Esophagus muscularis mucosa (tissue), 4 donors: Measurements from ENCODE around the gene KTN1. TPM values are rescaled to one million over a fixed set of nuclear protein-coding genes. Genes with fewer than 3 reads are reported as not detected.

Experiments used
- DNase-seq: peaks from one replicate; pipeline ENCODE4 v3.0.0-alpha.2; 2017; ENCODE audit errors: extremely low spot score
- H3K27ac ChIP-seq, 4 donors: fragments of 200-600 bp; sonication (generic); replicated peaks in 1 of 4; 1 replicate in 3 of 4; 2 replicates in 1 of 4; pipeline ENCODE4 v1.5.1; 2016 to 2019; ENCODE audit warnings: mild to moderate bottlenecking in 1 of 4
- H3K27me3 ChIP-seq, 4 donors: fragments of 200-600 bp; sonication (generic); one replicate each; pipeline versions ENCODE4 v1.5.1 to v1.6.0; 2016 to 2019
- H3K36me3 ChIP-seq, 4 donors: fragments of 200-600 bp; sonication (generic); one replicate each; pipeline ENCODE4 v1.5.1; 2016 to 2019
- H3K4me1 ChIP-seq, 4 donors: fragments of 200-600 bp; sonication (generic); one replicate each; pipeline ENCODE4 v1.5.1; 2016 to 2019
- H3K4me3 ChIP-seq, 4 donors: fragments of 200-600 bp; sonication (generic); 1 replicate in 2 of 4; 2 replicates in 2 of 4; pipeline ENCODE4 v1.5.1; 2016 to 2019; ENCODE audit warnings: mild to moderate bottlenecking in 4 of 4, moderate library complexity in 1 of 4
- H3K9me3 ChIP-seq, 4 donors: fragments of 200-600 bp; sonication (generic); 1 replicate in 3 of 4; 2 replicates in 1 of 4; pipeline ENCODE4 v1.5.1; 2016 to 2019
- CTCF ChIP-seq, 3 experiments: fragments of 200-600 bp in 2 of 3; fragments of 450-650 bp in 1 of 3; sonication (generic) in 2 of 3; IDR thresholded peaks; one replicate each; pipeline ENCODE4 v1.5.1; 2017 to 2019; ENCODE audit warnings: antibody characterized with exemption in 3 of 3, mild to moderate bottlenecking in 2 of 3, moderate library complexity in 1 of 3
- EP300 ChIP-seq: sonication (generic); formaldehyde crosslinking; IDR thresholded peaks from one replicate; pipeline ENCODE4 v1.6.1; 2017; ENCODE audit warnings: antibody characterized with exemption
- POLR2A ChIP-seq: fragments of 450-650 bp; IDR thresholded peaks from one replicate; pipeline ENCODE4 v1.6.1; 2017; ENCODE audit warnings: antibody characterized with exemption, moderate library complexity, mild to moderate bottlenecking, low read depth
- POLR2AphosphoS5 ChIP-seq, 2 donors: sonication (generic); formaldehyde crosslinking; IDR thresholded peaks; one replicate each; pipeline ENCODE4 v1.6.1; 2017; ENCODE audit warnings: antibody characterized with exemption in 2 of 2
- WGBS: methylation state at CpG from one replicate; pipeline ENCODE4 v1.1.5; 2018; 5-methylcytosine and 5-hydroxymethylcytosine counted together
- intact Hi-C: fragments of 100-400 bp; cut with DNase I; formaldehyde crosslinking; loops from one replicate; pipeline ENCODE4 v1.15.1; 2023
- total RNA-seq, 4 donors: library from RNA; depleted of rRNA; stranded (reverse); fragments of >200 nt; gene quantifications; one replicate each; pipeline versions ENCODE4 v1.1.0 to v1.2.1, GENCODE V29; 2016

The KTN1 gene
- total RNA-seq, 4 donors from 2014 or later: 137 to 151 (median 146) TPM

GRCh38 chr14:55715889-55716288 lies 135.9 kb downstream of the KTN1 start:
- Histone ChIP-seq H3K36me3 (no peaks in the 10 kb centered on the region), H3K4me1 (peaks cover 0 to 5% (median 4%) of the 10 kb centered on the region in 4 donors), H3K27ac (peak overlapping the region in 1 of 4 donors; percentile 36), H3K9me3 (no peaks in the 10 kb centered on the region), H3K4me3 (no peak overlapping the region), H3K27me3 (no peaks in the 10 kb centered on the region)
- no peak for DNase-seq
- 79% methylated on average over 5 of the region's 5 CpGs for WGBS
- TF ChIP-seq POLR2AphosphoS5 (IDR thresholded peaks at IDR 0.05): peak in 1 of 2 donors; percentile 12
- TF ChIP-seq CTCF (IDR thresholded peaks at IDR 0.05): no peak
- intact Hi-C loops: no loop called here

DNA sequence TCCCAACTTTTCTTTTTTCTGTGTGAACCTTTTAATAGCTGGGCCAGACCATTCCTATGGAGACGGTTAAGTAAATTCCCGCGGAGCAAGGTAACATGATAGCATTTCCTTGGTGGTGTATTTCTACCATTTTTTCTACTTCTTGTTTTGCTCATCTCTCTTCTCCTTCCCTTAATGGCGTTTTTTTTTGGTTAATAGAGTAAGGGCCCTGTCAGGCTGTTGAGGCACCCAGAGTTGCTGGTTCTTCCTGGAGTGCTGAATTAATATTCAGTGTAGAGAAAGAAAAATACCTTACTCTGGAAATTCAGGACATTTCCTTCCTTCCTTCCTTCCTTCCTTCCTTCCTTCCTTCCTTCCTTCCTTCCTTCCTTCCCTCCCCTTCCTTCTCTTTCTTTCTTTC lies 137.6 kb downstream of the KTN1 start:
- Histone ChIP-seq H3K27ac (no peak overlapping the region), H3K9me3 (no peaks in the 10 kb centered on the region), H3K27me3 (no peaks in the 10 kb centered on the region), H3K4me1 (no peaks in the 10 kb centered on the region), H3K36me3 (no peaks in the 10 kb centered on the region), H3K4me3 (no peak overlapping the region)
- no peak for DNase-seq
- 100% methylated on average over 4 of the region's 4 CpGs for WGBS
- TF ChIP-seq CTCF (IDR thresholded peaks at IDR 0.05): no peak
- TF ChIP-seq POLR2AphosphoS5 (IDR thresholded peaks at IDR 0.05): no peak
- no peak for TF ChIP-seq POLR2A
- TF ChIP-seq EP300: no peak
- intact Hi-C loops: no loop called here

DNA sequence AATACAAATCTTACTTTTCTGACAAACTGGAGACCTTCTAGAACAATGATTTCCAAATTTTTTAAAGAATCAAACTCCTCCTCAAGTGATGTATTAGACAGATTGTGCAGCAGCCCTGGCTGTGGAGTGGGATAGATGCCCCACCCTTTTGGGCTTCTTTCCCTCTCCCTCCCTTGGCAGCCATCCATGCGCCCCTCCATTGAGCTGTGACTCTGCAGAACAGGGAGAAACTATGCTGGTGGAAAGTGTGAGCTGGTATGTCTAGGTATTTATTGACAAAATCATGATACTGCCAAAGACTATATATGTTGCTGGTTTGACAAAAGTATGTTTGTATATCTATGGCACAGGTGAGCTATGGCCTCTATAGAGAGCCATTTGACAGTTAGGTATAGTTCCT lies 138.5 kb downstream of the KTN1 start:
- WGBS: 100% methylated on average over 1 of the region's 1 CpG
- Histone ChIP-seq H3K9me3 (no peaks in the 10 kb centered on the region), H3K36me3 (no peaks in the 10 kb centered on the region), H3K27me3 (no peaks in the 10 kb centered on the region), H3K27ac (no peak overlapping the region), H3K4me3 (no peak overlapping the region), H3K4me1 (no peaks in the 10 kb centered on the region)
- DNase-seq: no peak
- intact Hi-C loops: no loop called here
- TF ChIP-seq CTCF (IDR thresholded peaks at IDR 0.05): no peak
- TF ChIP-seq POLR2AphosphoS5 (IDR thresholded peaks at IDR 0.05): no peak
- TF ChIP-seq POLR2A: no peak
- TF ChIP-seq EP300: no peak

DNA sequence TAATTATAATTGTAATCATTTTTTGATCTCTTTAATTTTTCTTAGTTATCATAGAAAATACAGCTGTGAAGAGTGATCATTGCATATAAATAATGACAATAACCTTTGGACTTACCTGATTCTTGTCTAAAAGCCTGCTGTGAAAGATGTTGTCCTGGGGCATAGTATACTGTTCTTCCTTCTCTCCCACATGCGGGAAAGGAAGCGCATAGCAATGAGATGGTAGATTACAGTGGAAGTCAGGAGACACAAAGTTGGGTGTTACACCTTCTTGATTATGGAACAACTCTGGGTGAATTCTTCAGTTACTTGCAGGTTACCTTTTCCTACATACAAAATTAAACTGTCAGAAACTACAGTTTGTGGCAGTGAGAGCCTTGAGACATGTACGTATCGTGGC lies 140.8 kb downstream of the KTN1 start:
- H3K27ac ChIP-seq: no peak overlapping the region
- H3K9me3 ChIP-seq: no peaks in the 10 kb centered on the region
- H3K4me1 ChIP-seq: no peaks in the 10 kb centered on the region
- no peaks in the 10 kb centered on the region for H3K36me3 ChIP-seq
- no peak overlapping the region for H3K4me3 ChIP-seq
- H3K27me3 ChIP-seq: no peaks in the 10 kb centered on the region
- no peak for DNase-seq
- WGBS: 100% methylated on average over 4 of the region's 4 CpGs
- intact Hi-C loops: no loop called here
- no peak for TF ChIP-seq CTCF (IDR thresholded peaks at IDR 0.05)
- no peak for TF ChIP-seq POLR2AphosphoS5 (IDR thresholded peaks at IDR 0.05)
- TF ChIP-seq EP300: no peak
- no peak for TF ChIP-seq POLR2A

- TF ChIP-seq POLR2A: no peak
- no peak for TF ChIP-seq CTCF (IDR thresholded peaks at IDR 0.05)
- TF ChIP-seq POLR2AphosphoS5 (IDR thresholded peaks at IDR 0.05): no peak
- no peak for TF ChIP-seq EP300
Measured at GRCh38 chr14:55721353-55721752, 141.3 kb downstream of the KTN1 start.

More at GRCh38 chr14:55721353-55721752, 141.3 kb downstream of the KTN1 start:
- no peaks in the 10 kb centered on the region for H3K27me3 ChIP-seq
- H3K4me3 ChIP-seq: no peak overlapping the region
- no peaks in the 10 kb centered on the region for H3K4me1 ChIP-seq
- no peak overlapping the region for H3K27ac ChIP-seq
- no peak for DNase-seq
- H3K36me3 ChIP-seq: no peaks in the 10 kb centered on the region
- 80% methylated on average over 1 of the region's 1 CpG for WGBS
- no peaks in the 10 kb centered on the region for H3K9me3 ChIP-seq
- intact Hi-C loops: no loop called here
